Epithelial cell of esophagus (primary cell): ENCODE data around the gene MSRB3.
A peak's percentile ranks its signal among the peaks of the same experiment; 100 is the strongest.

Experiments
- DNase-seq: peaks from one replicate; pipeline ENCODE4 v3.0.0; 2010; ENCODE audit warnings: low read depth
- H3K4me3 ChIP-seq: 2 replicates; pipeline ENCODE4 v1.5.1; 2011; ENCODE audit warnings: mild to moderate bottlenecking, low read length, control low read depth
- CTCF ChIP-seq: IDR thresholded peaks from 2 replicates; pipeline ENCODE4 v1.5.1; 2011; ENCODE audit warnings: low read depth, mild to moderate bottlenecking, low read length, control low read depth, inconsistent platforms; ENCODE audit not compliant: insufficient read depth; ENCODE audit errors: missing control alignments

The MSRB3 gene

GRCh38 chr12:65497660-65498059 is 219.2 kb downstream of the MSRB3 start:
- no peak overlapping the region for H3K4me3 ChIP-seq
- no peak for DNase-seq
- no peak for TF ChIP-seq CTCF

GRCh38 chr12:65499167-65499566 is 220.7 kb downstream of the MSRB3 start:
- no peak for TF ChIP-seq CTCF
- H3K4me3 ChIP-seq, result no peak overlapping the region
- DNase-seq, result no peak

- TF ChIP-seq CTCF, result no peak
- DNase-seq, result peak; percentile 18
- H3K4me3 ChIP-seq, result no peak overlapping the region
Observed at GRCh38 chr12:65500091-65500900, 221.8 kb downstream of the MSRB3 start.

- no peak overlapping the region for H3K4me3 ChIP-seq
- DNase-seq, result no peak
- TF ChIP-seq CTCF, result no peak
Observed at GRCh38 chr12:65501093-65501621, 222.7 kb downstream of the MSRB3 start.

GRCh38 chr12:65501935-65502334 is 223.5 kb downstream of the MSRB3 start:
- no peak for TF ChIP-seq CTCF
- no peak for DNase-seq
- no peak overlapping the region for H3K4me3 ChIP-seq

GRCh38 chr12:65504417-65504816 is 225.9 kb downstream of the MSRB3 start:
- DNase-seq, result no peak
- TF ChIP-seq CTCF, result no peak
- no peak overlapping the region for H3K4me3 ChIP-seq

GRCh38 chr12:65505386-65506121 is 227.1 kb downstream of the MSRB3 start:
- no peak overlapping the region for H3K4me3 ChIP-seq
- no peak for TF ChIP-seq CTCF
- DNase-seq, result no peak
